Heart left ventricle (tissue), 16 donors: ENCODE results near the gene PSORS1C1. TPM values are rescaled to one million over a fixed set of nuclear protein-coding genes. Genes with fewer than 3 reads are reported as not detected.

Source experiments
- ATAC-seq, 4 donors: fragments of 200-7000 bp; cut with Tn5 transposase; one replicate each; pipeline ENCODE4 v1.9.1; 2020 to 2022; ENCODE audit warnings: moderate library complexity in 4 of 4, mild to moderate bottlenecking in 3 of 4, moderate number of reproducible peaks in 1 of 4
- DNase-seq, 5 donors: peaks; one replicate each; pipeline ENCODE4 v3.0.0-alpha.2; 2020
- H3K27ac ChIP-seq, 12 donors: fragments of 200-600 bp; sonication (generic) in 4 of 12; one replicate each; pipeline versions ENCODE4 v1.5.0 to v1.8.0; 2016 to 2022; ENCODE audit warnings: mild to moderate bottlenecking in 2 of 12
- H3K27me3 ChIP-seq, 9 donors: fragments of 200-600 bp; sonication (generic) in 2 of 9; one replicate each; pipeline versions ENCODE4 v1.5.1 to v1.8.0; 2016 to 2022; ENCODE audit warnings: mild to moderate bottlenecking in 3 of 9
- H3K36me3 ChIP-seq, 9 donors: fragments of 200-600 bp; sonication (generic) in 2 of 9; one replicate each; pipeline versions ENCODE4 v1.5.0 to v1.8.0; 2018 to 2022; ENCODE audit warnings: mild to moderate bottlenecking in 2 of 9
- H3K4me1 ChIP-seq, 12 donors: fragments of 200-600 bp; sonication (generic) in 4 of 12; one replicate each; pipeline versions ENCODE4 v1.5.0 to v1.8.0; 2016 to 2022; ENCODE audit warnings: mild to moderate bottlenecking in 3 of 12
- H3K4me3 ChIP-seq, 12 donors: fragments of 200-600 bp; sonication (generic) in 4 of 12; one replicate each; pipeline versions ENCODE4 v1.5.0 to v1.8.0; 2017 to 2022; ENCODE audit warnings: mild to moderate bottlenecking in 9 of 12, moderate library complexity in 4 of 12
- H3K9me3 ChIP-seq, 12 donors: fragments of 200-600 bp; sonication (generic) in 4 of 12; one replicate each; pipeline versions ENCODE4 v1.5.0 to v1.8.0; 2016 to 2022; ENCODE audit warnings: mild to moderate bottlenecking in 1 of 12
- POLR2A ChIP-seq, 2 donors: fragments of 450-650 bp; IDR thresholded peaks; one replicate each; pipeline ENCODE4 v1.6.1; 2017; ENCODE audit warnings: antibody characterized with exemption in 2 of 2, mild to moderate bottlenecking in 2 of 2, moderate library complexity in 2 of 2
- WGBS, 4 donors: extraction: QIAGEN DNeasy Blood & Tissue Kit in 2 of 4; methylation state at CpG; one replicate each; pipeline versions ENCODE4 v1.1.5 to v1.1.7; 2013 to 2018; 5-methylcytosine and 5-hydroxymethylcytosine counted together
- intact Hi-C, 10 donors: fragments of 100-400 bp; cut with DNase I; formaldehyde crosslinking; loops; one replicate each; pipeline versions ENCODE4 v1.11.1 to v1.14.2; 2022
- polyA plus RNA-seq, 2 donors: library from polyadenylated mRNA; stranded (reverse); fragments of 200-250 nt; gene quantifications; one replicate each; pipeline ENCODE4 v1.2.3, GENCODE V29; 2013
- total RNA-seq, 9 donors: library from RNA; depleted of rRNA in 2 of 9; stranded (reverse); fragments of >200 nt in 2 of 9; fragmentation: NEBNext Ultra II Directional in 3 of 9; extraction: Animal tissue kit (Norgen Biotek cat#: 25700) in 3 of 9; gene quantifications; one replicate each; pipeline versions ENCODE4 v1.1.0 to v1.2.4, GENCODE V29; 2016 to 2023
- TF ChIP-seq, protein P1 (sequence below), 12 donors: fragments of 200-600 bp; sonication (generic) in 4 of 12; IDR thresholded peaks; one replicate each; pipeline versions ENCODE4 v1.5.0 to v1.8.0; 2018 to 2022; ENCODE audit warnings: antibody characterized with exemption in 12 of 12, mild to moderate bottlenecking in 5 of 12
- donor health status: ischemic (EF 13 %, LVEDD 7.1; RV severe dilation, severe dysfunction).
- donor health status: healthy with polysubstance abuse.
- donor health status: DM: no; HTN: yes; CAD: no.
- donor health status: DM: no; HTN: no; CAD: no.
- donor health status: ischemic (EF 25% LVEDD 6.9; RV normal size, moderate dysfunction).
- donor health status: ischemic (EF 25% LVEDD 5.7; RV mildly dilated, moderate dysfunction).
- donor health status: healthy.
- donor health status: DM: yes; HTN: yes; CAD: no.
- donor health status: ischemic (EF 35%, LVEDD 5.7; RV mildly dilated, moderate dysfunction).
- donor health status: nonischemic (EF 11% LVEDD 7.7; RV severe dilation, severe dysfunction).
- donor health status: DM: yes; HTN: yes; CAD: no.
- donor health status: PGD.
- donor health status: ischemic (EF 29% LVEDD 5.4; RV normal size, mild dysfunction).
- donor health status: nonischemic (EF 23%, LVEDD 6.1; RV moderate dilation, normal function).

The PSORS1C1 gene
- total and polyA plus RNA-seq, 11 donors = 0.37 to 5.8 (median 2.9) TPM

DNA sequence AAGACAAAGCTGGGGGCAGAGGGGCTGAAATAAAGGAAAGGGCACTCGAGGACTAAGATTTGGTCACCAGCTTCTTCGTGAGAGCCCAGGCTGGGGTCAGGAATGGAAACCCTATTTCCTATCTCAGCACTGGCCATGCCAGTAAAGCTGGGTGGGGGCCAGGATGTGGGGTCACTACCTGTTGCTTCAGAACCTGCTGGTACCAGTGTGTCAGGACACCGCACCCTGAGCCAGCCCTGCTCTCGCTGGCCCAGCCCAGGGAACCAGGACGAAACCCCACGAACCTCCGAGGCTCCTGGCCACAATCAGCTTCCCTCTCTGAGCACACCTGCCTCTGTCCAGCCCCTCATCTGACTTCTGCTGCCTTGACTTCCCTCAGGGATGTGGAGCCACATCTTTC lies 3.6 kb downstream of the PSORS1C1 start:
- Histone ChIP-seq H3K4me3 (no peak overlapping the region), H3K9me3 (no peaks in the 10 kb centered on the region), H3K27ac (no peak overlapping the region), H3K4me1 (peaks cover 7 to 59% (median 43%) of the 10 kb centered on the region in 12 donors), H3K27me3 (no peaks in the 10 kb centered on the region), H3K36me3 (no peaks in the 10 kb centered on the region)
- no peak for TF ChIP-seq POLR2A (IDR thresholded peaks at IDR 0.05)
- intact Hi-C loops = no loop called here
- no peak for ATAC-seq
- 87 to 93% (median 91%) methylated on average over 7 of the region's 7 CpGs for WGBS, 4 donors
- peak in 1 of 5 donors; percentile 36 for DNase-seq

DNA sequence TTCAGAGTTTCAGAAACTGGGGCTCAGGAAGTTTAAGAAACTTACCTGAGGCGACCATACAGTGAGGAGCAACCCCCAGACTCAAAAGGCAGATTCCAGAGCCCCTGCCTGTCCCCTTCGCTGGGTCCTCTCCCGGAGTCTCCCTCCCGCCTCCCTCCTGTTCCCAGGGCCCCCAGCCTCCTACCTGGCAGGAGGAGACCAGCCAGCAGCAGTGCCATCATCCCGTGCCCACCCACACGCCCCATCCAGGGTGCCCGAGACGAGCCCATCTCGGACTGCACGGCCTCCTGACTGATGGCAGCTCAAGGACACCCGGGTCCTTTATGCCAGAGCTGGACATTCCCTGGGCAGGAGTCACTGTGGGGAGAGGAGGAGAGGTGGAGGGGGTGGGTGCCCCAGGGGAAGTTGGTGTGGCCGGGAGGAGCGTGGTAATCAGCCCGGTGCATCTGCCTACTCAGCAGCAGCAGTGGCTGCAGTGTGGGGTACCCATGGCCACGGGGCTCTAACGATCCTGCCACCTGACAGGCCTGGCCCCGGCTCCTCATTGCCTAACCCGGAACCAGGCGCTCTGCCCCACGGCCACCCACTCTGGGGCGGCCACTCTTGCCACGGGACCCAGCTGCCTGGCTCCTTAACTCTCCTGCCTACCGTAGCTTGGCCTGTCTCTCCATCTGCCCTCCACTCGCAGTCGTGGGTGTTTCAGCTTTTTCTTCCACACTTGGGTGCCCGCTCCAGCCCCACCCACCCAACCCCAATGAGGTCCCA lies 5.7 kb downstream of the PSORS1C1 start, which contains the start of gene CDSN:
CDSN (minus strand) TSS at position 296 of the 765 bp plus-strand sequence; CDS start at position 269, 27 bp downstream.
- H3K4me1 ChIP-seq = peaks cover 10 to 55% (median 35%) of the 10 kb centered on the region in 12 donors

DNA sequence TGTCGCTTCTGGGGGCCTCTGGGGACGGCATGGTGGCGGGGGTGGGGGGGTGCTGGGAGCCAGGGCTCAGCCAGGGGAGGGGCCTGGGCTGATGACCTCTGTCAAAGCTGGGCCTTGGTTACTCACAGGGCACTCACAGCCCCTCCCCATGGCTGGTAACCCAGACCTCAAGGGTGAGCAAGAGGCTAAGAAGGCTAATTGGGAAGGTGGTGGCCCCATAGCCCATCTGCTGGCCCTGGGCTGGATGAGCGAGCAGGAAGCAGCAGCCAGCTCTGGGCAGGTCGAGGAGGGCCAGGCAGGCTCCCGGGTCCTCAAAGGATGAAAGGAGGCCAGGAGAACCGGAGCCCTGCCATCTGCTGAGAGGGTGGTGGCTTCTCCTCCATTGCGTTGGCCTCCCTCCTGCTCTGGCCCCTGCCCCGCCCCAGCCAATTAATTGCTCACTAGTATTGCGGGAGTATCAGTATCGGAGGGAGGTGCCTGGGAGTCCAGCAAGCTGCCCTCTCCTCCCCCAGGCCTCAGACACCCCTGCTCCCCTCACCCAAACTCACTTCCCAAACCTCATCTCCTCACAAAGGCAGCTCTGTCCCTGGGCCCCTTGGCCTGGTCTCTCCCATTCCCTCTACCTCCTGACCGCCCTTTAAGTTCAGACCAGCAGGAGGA lies 6.7 kb downstream of the PSORS1C1 start:
- H3K4me1 ChIP-seq = peaks cover 12 to 57% (median 39%) of the 10 kb centered on the region in 12 donors
- no peaks in the 10 kb centered on the region for H3K27me3 ChIP-seq
- ATAC-seq (no peak), DNase-seq (peak in 1 of 5 donors; percentile 28)
- no peaks in the 10 kb centered on the region for H3K36me3 ChIP-seq
- no peak overlapping the region for H3K27ac ChIP-seq
- intact Hi-C loops = no loop called here
- WGBS, 4 donors = 89 to 95% (median 93%) methylated on average over 12 of the region's 12 CpGs
- H3K9me3 ChIP-seq = no peaks in the 10 kb centered on the region
- no peak overlapping the region for H3K4me3 ChIP-seq
- TF ChIP-seq, protein P1, sequence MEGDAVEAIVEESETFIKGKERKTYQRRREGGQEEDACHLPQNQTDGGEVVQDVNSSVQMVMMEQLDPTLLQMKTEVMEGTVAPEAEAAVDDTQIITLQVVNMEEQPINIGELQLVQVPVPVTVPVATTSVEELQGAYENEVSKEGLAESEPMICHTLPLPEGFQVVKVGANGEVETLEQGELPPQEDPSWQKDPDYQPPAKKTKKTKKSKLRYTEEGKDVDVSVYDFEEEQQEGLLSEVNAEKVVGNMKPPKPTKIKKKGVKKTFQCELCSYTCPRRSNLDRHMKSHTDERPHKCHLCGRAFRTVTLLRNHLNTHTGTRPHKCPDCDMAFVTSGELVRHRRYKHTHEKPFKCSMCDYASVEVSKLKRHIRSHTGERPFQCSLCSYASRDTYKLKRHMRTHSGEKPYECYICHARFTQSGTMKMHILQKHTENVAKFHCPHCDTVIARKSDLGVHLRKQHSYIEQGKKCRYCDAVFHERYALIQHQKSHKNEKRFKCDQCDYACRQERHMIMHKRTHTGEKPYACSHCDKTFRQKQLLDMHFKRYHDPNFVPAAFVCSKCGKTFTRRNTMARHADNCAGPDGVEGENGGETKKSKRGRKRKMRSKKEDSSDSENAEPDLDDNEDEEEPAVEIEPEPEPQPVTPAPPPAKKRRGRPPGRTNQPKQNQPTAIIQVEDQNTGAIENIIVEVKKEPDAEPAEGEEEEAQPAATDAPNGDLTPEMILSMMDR (IDR thresholded peaks at IDR 0.05) = no peak
- TF ChIP-seq POLR2A (IDR thresholded peaks at IDR 0.05) = no peak

More for the DNA sequence above, 5.7 kb downstream of the PSORS1C1 start, which contains the start of gene CDSN:
- intact Hi-C loops = no loop called here
- WGBS, 4 donors = 89 to 91% (median 90%) methylated on average over 24 to 26 of the region's 26 CpGs
- Histone ChIP-seq H3K36me3 (no peaks in the 10 kb centered on the region), H3K27me3 (no peaks in the 10 kb centered on the region), H3K4me3 (no peak within 1 kb of the TSS), H3K27ac (no peak within 1 kb of the TSS), H3K9me3 (no peaks in the 10 kb centered on the region)
- DNase-seq = peak in 1 of 5 donors; percentile 62
- no peak for ATAC-seq
- TF ChIP-seq, protein P1 (IDR thresholded peaks at IDR 0.05) = no peak
- TF ChIP-seq POLR2A (IDR thresholded peaks at IDR 0.05) = no peak

DNA sequence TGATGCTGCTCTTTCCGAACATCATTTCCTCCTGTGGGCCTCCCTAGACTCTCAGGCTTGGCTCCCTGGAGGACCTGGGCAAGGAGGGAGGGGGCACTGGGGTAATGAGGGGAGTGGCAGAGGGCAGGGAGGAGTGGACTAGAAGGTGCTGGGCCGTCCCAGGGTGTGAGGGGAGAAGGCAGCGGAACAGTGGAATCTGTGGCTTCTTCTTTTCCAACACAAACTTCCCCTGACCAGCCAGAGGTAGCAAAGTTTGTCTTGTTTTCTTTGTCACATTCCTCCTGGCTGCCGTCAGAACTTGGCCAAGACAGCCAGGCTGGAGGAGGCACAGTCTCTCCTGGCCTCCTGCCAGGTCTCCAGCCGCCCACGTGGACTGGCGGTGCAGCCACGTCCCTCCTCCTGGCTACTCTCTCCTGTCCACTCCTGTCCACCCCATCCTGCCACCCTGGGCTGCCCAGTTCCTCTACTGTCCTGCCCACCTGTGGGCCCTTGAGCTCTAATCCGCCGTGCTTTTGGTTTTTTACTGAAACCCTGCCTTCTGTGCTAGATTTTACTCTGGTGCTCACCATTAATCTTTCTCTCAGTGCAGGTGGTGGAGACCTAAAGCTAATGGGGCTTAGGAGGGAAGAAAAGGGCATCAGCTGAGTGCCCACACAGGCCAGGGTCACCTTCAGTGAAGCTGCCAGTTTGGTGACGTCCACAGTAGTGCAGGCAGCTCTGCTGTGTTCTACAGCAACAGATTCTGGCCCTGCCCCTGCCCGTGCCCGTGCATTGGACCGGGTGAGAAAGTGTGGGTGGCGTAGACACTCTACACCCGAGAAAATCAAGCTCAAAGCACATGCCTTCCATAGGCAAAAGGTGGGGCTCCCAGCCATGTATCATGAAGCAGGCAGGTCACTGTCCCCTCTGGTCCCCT lies 8.4 kb downstream of the PSORS1C1 start:
- Histone ChIP-seq H3K9me3 (no peaks in the 10 kb centered on the region), H3K27ac (peak overlapping the region; percentile 9 to 76 (median 66)), H3K27me3 (no peaks in the 10 kb centered on the region), H3K4me1 (peaks cover 12 to 58% (median 39%) of the 10 kb centered on the region in 12 donors), H3K4me3 (no peak overlapping the region), H3K36me3 (no peaks in the 10 kb centered on the region)
- no peak for TF ChIP-seq POLR2A (IDR thresholded peaks at IDR 0.05)
- TF ChIP-seq, protein P1 (IDR thresholded peaks at IDR 0.05) = no peak
- DNase-seq = peak; percentile 57 to 89 (median 84)
- intact Hi-C loops = no loop called here
- peak; percentile 64 to 78 (median 67) for ATAC-seq
- WGBS, 4 donors = 35 to 38% (median 37%) methylated on average over 15 to 16 of the region's 16 CpGs
